HEK293 (cell line): ENCODE data around the gene CTDSP1.

Experiments
- CTCF ChIA-PET: fragments of 350-600 bp; formaldehyde crosslinking; extraction: SDS; loops from one replicate; lab custom pipeline; 2021; ENCODE audit warnings: antibody characterized with exemption; lab: Yijun Ruan, JAX
- POLR2A ChIA-PET: fragments of 300-600 bp; formaldehyde crosslinking; extraction: SDS; loops from one replicate; lab custom pipeline; 2020; ENCODE audit warnings: antibody characterized with exemption, inconsistent platforms; lab: Yijun Ruan, JAX
- H3K27ac ChIP-seq: fragments of 200-500 bp; sonication (Bioruptor generic); 2 replicates; pipeline ENCODE4 v1.5.1; 2014; ENCODE audit warnings: low read depth, low read length, control low read depth, inconsistent platforms; ENCODE audit errors: extremely low read depth
- H3K36me3 ChIP-seq, 2 experiments: fragments of 200-500 bp in 1 of 2; sonication (Bioruptor generic) in 1 of 2; 1 replicate in 1 of 2; 2 replicates in 1 of 2; pipeline ENCODE4 v1.5.1; 2014 to 2017; ENCODE audit warnings: inconsistent platforms in 2 of 2, low read length in 2 of 2; ENCODE audit not compliant: control insufficient read depth in 2 of 2, insufficient read depth in 1 of 2
- H3K4me1 ChIP-seq: fragments of 200-500 bp; sonication (Bioruptor generic); 2 replicates; pipeline ENCODE4 v1.5.1; 2014; ENCODE audit warnings: mild to moderate bottlenecking, low read length, inconsistent platforms; ENCODE audit not compliant: control insufficient read depth, insufficient read depth
- H3K4me3 ChIP-seq: 2 replicates; pipeline ENCODE4 v1.5.1; 2011; ENCODE audit warnings: low read depth, mild to moderate bottlenecking, control low read depth, low read length, moderate library complexity
- H3K9me3 ChIP-seq: fragments of 200-500 bp; sonication (Bioruptor generic); 2 replicates; pipeline ENCODE4 v1.5.1; 2014; ENCODE audit warnings: low read depth, low read length, inconsistent platforms; ENCODE audit not compliant: control insufficient read depth, insufficient read depth
- TCF7L2 ChIP-seq: IDR thresholded peaks from 2 replicates; pipeline ENCODE4 v1.6.1; 2011; ENCODE audit warnings: low read depth, mild to moderate bottlenecking, inconsistent platforms, low read length, moderate library complexity, borderline replicate concordance
- ZNF169 ChIP-seq: fragments of 450-650 bp; formaldehyde crosslinking; IDR thresholded peaks from 2 replicates; pipeline ENCODE4 v1.5.1; 2016; ENCODE audit warnings: missing biosample characterization, missing genetic modification characterization
- ZNF529 ChIP-seq: fragments of 450-650 bp; formaldehyde crosslinking; IDR thresholded peaks from 2 replicates; pipeline ENCODE4 v1.5.1; 2017; ENCODE audit warnings: missing genetic modification characterization, missing biosample characterization; ENCODE audit not compliant: insufficient replicate concordance
- TF ChIP-seq, protein P1 (sequence below): IDR thresholded peaks from 2 replicates; pipeline ENCODE4 v1.6.1; 2011; ENCODE audit warnings: mild to moderate bottlenecking, low read depth, low read length, borderline replicate concordance
- TF ChIP-seq, protein P2 (sequence below): fragments of 450-650 bp; formaldehyde crosslinking; optimal IDR thresholded peaks from 2 replicates; pipeline ENCODE3; 2016; ENCODE audit warnings: missing biosample characterization, mild to moderate bottlenecking, missing genetic modification characterization
- TF ChIP-seq, protein P3 (sequence below): fragments of 450-650 bp; IDR thresholded peaks from 2 replicates; pipeline ENCODE4 v1.5.1; 2018; ENCODE audit warnings: missing biosample characterization, missing genetic modification characterization
- TF ChIP-seq, protein P4 (sequence below): fragments of 450-650 bp; formaldehyde crosslinking; IDR thresholded peaks from 2 replicates; pipeline ENCODE4 v1.5.1; 2016; ENCODE audit warnings: missing biosample characterization, missing genetic modification characterization
- TF ChIP-seq, protein P5 (sequence below): fragments of 450-650 bp; formaldehyde crosslinking; conservative IDR thresholded peaks from 2 replicates; pipeline ENCODE4 v1.5.1; 2016; ENCODE audit warnings: low read depth, missing biosample characterization, missing genetic modification characterization
- TF ChIP-seq, protein P6 (sequence below): fragments of 450-650 bp; formaldehyde crosslinking; IDR thresholded peaks from 2 replicates; pipeline ENCODE4 v1.5.1; 2016; ENCODE audit warnings: missing biosample characterization, missing genetic modification characterization

CTDSP1 gene

DNA sequence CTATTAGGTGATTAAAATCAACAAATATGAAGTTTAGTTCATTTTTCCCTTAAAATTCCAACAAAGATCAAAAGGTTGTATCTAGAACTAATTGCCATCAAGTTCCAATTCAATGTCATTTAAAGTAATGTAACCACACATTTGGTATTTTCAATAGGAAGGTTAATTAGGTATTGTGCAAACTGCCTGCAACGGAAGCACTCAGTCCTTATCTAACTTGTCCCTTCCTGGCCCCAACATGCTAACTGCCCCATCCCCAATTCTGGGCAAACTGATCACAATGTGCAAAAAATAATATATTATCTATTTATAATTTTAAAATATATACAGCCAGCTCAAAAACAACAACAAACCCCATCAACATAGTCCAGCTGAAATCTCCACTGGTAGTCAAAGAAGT lies 52.4 kb downstream of the CTDSP1 start:
- TF ChIP-seq, protein P1, sequence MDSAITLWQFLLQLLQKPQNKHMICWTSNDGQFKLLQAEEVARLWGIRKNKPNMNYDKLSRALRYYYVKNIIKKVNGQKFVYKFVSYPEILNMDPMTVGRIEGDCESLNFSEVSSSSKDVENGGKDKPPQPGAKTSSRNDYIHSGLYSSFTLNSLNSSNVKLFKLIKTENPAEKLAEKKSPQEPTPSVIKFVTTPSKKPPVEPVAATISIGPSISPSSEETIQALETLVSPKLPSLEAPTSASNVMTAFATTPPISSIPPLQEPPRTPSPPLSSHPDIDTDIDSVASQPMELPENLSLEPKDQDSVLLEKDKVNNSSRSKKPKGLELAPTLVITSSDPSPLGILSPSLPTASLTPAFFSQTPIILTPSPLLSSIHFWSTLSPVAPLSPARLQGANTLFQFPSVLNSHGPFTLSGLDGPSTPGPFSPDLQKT: no peak
- TF ChIP-seq, protein P2, sequence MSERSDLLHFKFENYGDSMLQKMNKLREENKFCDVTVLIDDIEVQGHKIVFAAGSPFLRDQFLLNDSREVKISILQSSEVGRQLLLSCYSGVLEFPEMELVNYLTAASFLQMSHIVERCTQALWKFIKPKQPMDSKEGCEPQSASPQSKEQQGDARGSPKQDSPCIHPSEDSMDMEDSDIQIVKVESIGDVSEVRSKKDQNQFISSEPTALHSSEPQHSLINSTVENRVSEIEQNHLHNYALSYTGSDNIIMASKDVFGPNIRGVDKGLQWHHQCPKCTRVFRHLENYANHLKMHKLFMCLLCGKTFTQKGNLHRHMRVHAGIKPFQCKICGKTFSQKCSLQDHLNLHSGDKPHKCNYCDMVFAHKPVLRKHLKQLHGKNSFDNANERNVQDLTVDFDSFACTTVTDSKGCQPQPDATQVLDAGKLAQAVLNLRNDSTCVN (tag by site-specific recombination): no peak
- TF ChIP-seq, protein P3, sequence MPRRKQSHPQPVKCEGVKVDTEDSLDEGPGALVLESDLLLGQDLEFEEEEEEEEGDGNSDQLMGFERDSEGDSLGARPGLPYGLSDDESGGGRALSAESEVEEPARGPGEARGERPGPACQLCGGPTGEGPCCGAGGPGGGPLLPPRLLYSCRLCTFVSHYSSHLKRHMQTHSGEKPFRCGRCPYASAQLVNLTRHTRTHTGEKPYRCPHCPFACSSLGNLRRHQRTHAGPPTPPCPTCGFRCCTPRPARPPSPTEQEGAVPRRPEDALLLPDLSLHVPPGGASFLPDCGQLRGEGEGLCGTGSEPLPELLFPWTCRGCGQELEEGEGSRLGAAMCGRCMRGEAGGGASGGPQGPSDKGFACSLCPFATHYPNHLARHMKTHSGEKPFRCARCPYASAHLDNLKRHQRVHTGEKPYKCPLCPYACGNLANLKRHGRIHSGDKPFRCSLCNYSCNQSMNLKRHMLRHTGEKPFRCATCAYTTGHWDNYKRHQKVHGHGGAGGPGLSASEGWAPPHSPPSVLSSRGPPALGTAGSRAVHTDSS: no peak
- TF ChIP-seq TCF7L2 (no peak), ZNF529 (tag by site-specific recombination) (no peak), ZNF169 (tag by site-specific recombination) (no peak)
- TF ChIP-seq, protein P4, sequence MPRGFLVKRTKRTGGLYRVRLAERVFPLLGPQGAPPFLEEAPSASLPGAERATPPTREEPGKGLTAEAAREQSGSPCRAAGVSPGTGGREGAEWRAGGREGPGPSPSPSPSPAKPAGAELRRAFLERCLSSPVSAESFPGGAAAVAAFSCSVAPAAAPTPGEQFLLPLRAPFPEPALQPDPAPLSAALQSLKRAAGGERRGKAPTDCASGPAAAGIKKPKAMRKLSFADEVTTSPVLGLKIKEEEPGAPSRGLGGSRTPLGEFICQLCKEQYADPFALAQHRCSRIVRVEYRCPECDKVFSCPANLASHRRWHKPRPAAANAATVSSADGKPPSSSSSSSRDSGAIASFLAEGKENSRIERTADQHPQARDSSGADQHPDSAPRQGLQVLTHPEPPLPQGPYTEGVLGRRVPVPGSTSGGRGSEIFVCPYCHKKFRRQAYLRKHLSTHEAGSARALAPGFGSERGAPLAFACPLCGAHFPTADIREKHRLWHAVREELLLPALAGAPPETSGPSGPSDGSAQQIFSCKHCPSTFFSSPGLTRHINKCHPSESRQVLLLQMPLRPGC (tag by site-specific recombination): no peak
- TF ChIP-seq, protein P5, sequence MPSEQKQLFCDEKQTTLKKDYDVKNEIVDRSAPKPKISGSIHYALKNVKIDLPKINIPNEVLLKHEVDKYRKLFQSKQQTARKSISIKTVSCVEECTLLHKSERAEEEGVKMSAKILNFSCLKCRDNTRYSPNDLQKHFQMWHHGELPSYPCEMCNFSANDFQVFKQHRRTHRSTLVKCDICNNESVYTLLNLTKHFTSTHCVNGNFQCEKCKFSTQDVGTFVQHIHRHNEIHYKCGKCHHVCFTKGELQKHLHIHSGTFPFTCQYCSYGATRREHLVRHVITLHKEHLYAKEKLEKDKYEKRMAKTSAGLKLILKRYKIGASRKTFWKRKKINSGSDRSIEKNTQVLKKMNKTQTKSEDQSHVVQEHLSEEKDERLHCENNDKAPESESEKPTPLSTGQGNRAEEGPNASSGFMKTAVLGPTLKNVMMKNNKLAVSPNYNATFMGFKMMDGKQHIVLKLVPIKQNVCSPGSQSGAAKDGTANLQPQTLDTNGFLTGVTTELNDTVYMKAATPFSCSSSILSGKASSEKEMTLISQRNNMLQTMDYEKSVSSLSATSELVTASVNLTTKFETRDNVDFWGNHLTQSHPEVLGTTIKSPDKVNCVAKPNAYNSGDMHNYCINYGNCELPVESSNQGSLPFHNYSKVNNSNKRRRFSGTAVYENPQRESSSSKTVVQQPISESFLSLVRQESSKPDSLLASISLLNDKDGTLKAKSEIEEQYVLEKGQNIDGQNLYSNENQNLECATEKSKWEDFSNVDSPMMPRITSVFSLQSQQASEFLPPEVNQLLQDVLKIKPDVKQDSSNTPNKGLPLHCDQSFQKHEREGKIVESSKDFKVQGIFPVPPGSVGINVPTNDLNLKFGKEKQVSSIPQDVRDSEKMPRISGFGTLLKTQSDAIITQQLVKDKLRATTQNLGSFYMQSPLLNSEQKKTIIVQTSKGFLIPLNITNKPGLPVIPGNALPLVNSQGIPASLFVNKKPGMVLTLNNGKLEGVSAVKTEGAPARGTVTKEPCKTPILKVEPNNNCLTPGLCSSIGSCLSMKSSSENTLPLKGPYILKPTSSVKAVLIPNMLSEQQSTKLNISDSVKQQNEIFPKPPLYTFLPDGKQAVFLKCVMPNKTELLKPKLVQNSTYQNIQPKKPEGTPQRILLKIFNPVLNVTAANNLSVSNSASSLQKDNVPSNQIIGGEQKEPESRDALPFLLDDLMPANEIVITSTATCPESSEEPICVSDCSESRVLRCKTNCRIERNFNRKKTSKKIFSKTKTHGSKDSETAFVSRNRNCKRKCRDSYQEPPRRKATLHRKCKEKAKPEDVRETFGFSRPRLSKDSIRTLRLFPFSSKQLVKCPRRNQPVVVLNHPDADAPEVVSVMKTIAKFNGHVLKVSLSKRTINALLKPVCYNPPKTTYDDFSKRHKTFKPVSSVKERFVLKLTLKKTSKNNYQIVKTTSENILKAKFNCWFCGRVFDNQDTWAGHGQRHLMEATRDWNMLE (tag by site-specific recombination): no peak
- TF ChIP-seq, protein P6, sequence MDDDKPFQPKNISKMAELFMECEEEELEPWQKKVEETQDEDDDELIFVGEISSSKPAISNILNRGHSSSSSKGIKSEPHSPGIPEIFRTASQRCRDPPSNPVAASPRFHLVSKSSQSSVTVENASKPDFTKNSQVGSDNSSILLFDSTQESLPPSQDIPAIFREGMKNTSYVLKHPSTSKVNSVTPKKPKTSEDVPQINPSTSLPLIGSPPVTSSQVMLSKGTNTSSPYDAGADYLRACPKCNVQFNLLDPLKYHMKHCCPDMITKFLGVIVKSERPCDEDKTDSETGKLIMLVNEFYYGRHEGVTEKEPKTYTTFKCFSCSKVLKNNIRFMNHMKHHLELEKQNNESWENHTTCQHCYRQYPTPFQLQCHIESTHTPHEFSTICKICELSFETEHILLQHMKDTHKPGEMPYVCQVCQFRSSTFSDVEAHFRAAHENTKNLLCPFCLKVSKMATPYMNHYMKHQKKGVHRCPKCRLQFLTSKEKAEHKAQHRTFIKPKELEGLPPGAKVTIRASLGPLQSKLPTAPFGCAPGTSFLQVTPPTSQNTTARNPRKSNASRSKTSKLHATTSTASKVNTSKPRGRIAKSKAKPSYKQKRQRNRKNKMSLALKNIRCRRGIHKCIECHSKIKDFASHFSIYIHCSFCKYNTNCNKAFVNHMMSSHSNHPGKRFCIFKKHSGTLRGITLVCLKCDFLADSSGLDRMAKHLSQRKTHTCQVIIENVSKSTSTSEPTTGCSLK (tag by site-specific recombination): no peak
- TF ChIP-seq, all 188 proteins: peak for 0
- H3K4me3 ChIP-seq: no peak overlapping the region
- POLR2A ChIA-PET: no interaction called here
- no peaks in the 10 kb centered on the region for H3K4me1 ChIP-seq
- peaks cover 24 to 73% of the 10 kb centered on the region in 2 experiments for H3K36me3 ChIP-seq
- no peaks in the 10 kb centered on the region for H3K9me3 ChIP-seq
- CTCF ChIA-PET: no interaction called here
- no peak overlapping the region for H3K27ac ChIP-seq
